ENCODE results near the gene TMC4. TPM values are rescaled to one million over a fixed set of nuclear protein-coding genes. Genes with fewer than 3 reads are reported as not detected.
"Not testable (repeated sequence)": the region's sequence is repeated elsewhere in the genome, so short reads cannot be mapped to it uniquely, and the experiment has no call there.

The TMC4 gene
- polyA plus RNA-seq, 4 donors: 40.6 to 174 (median 129) TPM

- Histone ChIP-seq H3K4me1 (ENCODE audit: control insufficient read depth in 3 of 3, insufficient read depth in 2 of 3, low read depth in 1 of 3, low read length in 2 of 3) (peaks cover 8 to 37% (median 9%) of the 10 kb centered on the region in 3 donors), H3K9me3 (ENCODE audit: control insufficient read depth in 2 of 2, insufficient read depth in 1 of 2, low read depth in 1 of 2, low read length in 1 of 2) (no peaks in the 10 kb centered on the region), H3K27me3 (ENCODE audit: control insufficient read depth in 3 of 3, insufficient read depth in 3 of 3, low read length in 3 of 3) (no peaks in the 10 kb centered on the region), H3K36me3 (ENCODE audit: control insufficient read depth in 3 of 3, insufficient read depth in 2 of 3, low read depth in 1 of 3, low read length in 3 of 3) (peaks cover 2 to 56% (median 9%) of the 10 kb centered on the region in 3 donors), H3K4me3 (ENCODE audit: low read depth in 1 of 3, low read length in 3 of 3) (peak overlapping the region in 2 of 3 donors; percentile 40 to 82), H3K27ac (ENCODE audit: low read depth in 1 of 3, low read length in 2 of 3) (peak overlapping the region; percentile 92 to 100 (median 99))
- FAIRE-seq (peak; percentile 94), DNase-seq (peak; percentile 100)
- 0% methylated on average over 55 to 65 of the region's 65 CpGs for WGBS, 3 donors
Observed at GRCh38 chr19:54189735-54190502, 17.0 kb upstream of the TMC4 start.

- peak within 1 kb of the TSS; percentile 70 to 82 (median 70) for H3K4me3 ChIP-seq (ENCODE audit: low read depth in 1 of 3, low read length in 3 of 3)
- no peak for FAIRE-seq
- H3K27ac ChIP-seq (ENCODE audit: low read depth in 1 of 3, low read length in 2 of 3): peak within 1 kb of the TSS; percentile 93 to 100 (median 99)
- peaks cover 8 to 37% (median 9%) of the 10 kb centered on the region in 3 donors for H3K4me1 ChIP-seq (ENCODE audit: control insufficient read depth in 3 of 3, insufficient read depth in 2 of 3, low read depth in 1 of 3, low read length in 2 of 3)
- peaks cover 2 to 55% (median 9%) of the 10 kb centered on the region in 3 donors for H3K36me3 ChIP-seq (ENCODE audit: control insufficient read depth in 3 of 3, insufficient read depth in 2 of 3, low read depth in 1 of 3, low read length in 3 of 3)
- H3K27me3 ChIP-seq (ENCODE audit: control insufficient read depth in 3 of 3, insufficient read depth in 3 of 3, low read length in 3 of 3): no peaks in the 10 kb centered on the region
- H3K9me3 ChIP-seq (ENCODE audit: control insufficient read depth in 2 of 2, insufficient read depth in 1 of 2, low read depth in 1 of 2, low read length in 1 of 2): no peaks in the 10 kb centered on the region
- WGBS, 3 donors: 0 to 1% (median 0%) methylated on average over 41 to 64 of the region's 64 CpGs
- DNase-seq: no peak
Observed at GRCh38 chr19:54189145-54189734, 16.3 kb upstream of the TMC4 start, which contains the start of gene MBOAT7. TSS of gene MBOAT7 (minus strand) at chr19:54189580. CDS start at chr19:54188508, 1,072 bp downstream.

- H3K9me3 ChIP-seq (ENCODE audit: control insufficient read depth in 2 of 2, insufficient read depth in 1 of 2, low read depth in 1 of 2, low read length in 1 of 2): no peaks in the 10 kb centered on the region
- no peaks in the 10 kb centered on the region for H3K27me3 ChIP-seq (ENCODE audit: control insufficient read depth in 3 of 3, insufficient read depth in 3 of 3, low read length in 3 of 3)
- peaks cover 0 to 55% (median 2%) of the 10 kb centered on the region in 3 donors for H3K36me3 ChIP-seq (ENCODE audit: control insufficient read depth in 3 of 3, insufficient read depth in 2 of 3, low read depth in 1 of 3, low read length in 3 of 3)
- H3K4me1 ChIP-seq (ENCODE audit: control insufficient read depth in 3 of 3, insufficient read depth in 2 of 3, low read depth in 1 of 3, low read length in 2 of 3): peaks cover 8 to 37% (median 9%) of the 10 kb centered on the region in 3 donors
- H3K4me3 ChIP-seq (ENCODE audit: low read depth in 1 of 3, low read length in 3 of 3): peak overlapping the region; percentile 70 to 73 (median 70)
- H3K27ac ChIP-seq (ENCODE audit: low read depth in 1 of 3, low read length in 2 of 3): peak overlapping the region; percentile 93 to 100 (median 99)
- FAIRE-seq (no peak), DNase-seq (peak; percentile 44 to 56)
- WGBS, 3 donors: 5 to 18% (median 17%) methylated on average over 12 of the region's 12 CpGs
Observed at GRCh38 chr19:54188215-54188871, 15.4 kb upstream of the TMC4 start.

DNA sequence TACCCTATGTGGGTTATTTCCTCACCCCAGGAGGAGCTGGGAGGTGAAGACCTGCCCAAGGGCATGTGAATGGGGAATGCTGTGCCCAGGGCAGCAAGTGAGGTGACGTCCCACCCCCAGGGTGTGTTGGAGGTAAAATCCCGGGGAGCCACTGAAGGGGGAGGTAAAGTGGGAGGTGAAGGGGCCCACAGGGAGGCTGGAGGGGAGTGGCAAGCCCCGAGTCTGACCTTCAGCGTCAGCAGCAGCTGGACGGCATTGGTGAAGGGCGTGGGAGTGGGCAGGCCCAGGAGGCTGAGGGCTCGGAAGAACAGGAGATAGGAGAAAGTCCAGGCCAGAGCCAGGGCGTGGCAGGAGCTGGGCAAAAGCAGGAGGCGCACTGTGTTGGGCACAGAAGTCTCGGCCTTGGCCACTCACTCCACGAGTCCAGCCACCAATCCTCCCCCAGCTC is 14.0 kb upstream of the TMC4 start:
- H3K27me3 ChIP-seq (ENCODE audit: control insufficient read depth in 3 of 3, insufficient read depth in 3 of 3, low read length in 3 of 3): no peaks in the 10 kb centered on the region
- H3K27ac ChIP-seq (ENCODE audit: low read depth in 1 of 3, low read length in 2 of 3): peak overlapping the region; percentile 74 to 99 (median 92)
- H3K4me1 ChIP-seq (ENCODE audit: control insufficient read depth in 3 of 3, insufficient read depth in 2 of 3, low read depth in 1 of 3, low read length in 2 of 3): peaks cover 7 to 26% (median 9%) of the 10 kb centered on the region in 3 donors
- DNase-seq (peak; percentile 94 to 95), FAIRE-seq (no peak)
- 26 to 68% (median 41%) methylated on average over 10 to 11 of the region's 11 CpGs for WGBS, 3 donors
- peak overlapping the region in 2 of 3 donors; percentile 5 to 7 for H3K4me3 ChIP-seq (ENCODE audit: low read depth in 1 of 3, low read length in 3 of 3)
- peaks cover 0 to 49% (median 2%) of the 10 kb centered on the region in 3 donors for H3K36me3 ChIP-seq (ENCODE audit: control insufficient read depth in 3 of 3, insufficient read depth in 2 of 3, low read depth in 1 of 3, low read length in 3 of 3)
- no peaks in the 10 kb centered on the region for H3K9me3 ChIP-seq (ENCODE audit: control insufficient read depth in 2 of 2, insufficient read depth in 1 of 2, low read depth in 1 of 2, low read length in 1 of 2)

DNA sequence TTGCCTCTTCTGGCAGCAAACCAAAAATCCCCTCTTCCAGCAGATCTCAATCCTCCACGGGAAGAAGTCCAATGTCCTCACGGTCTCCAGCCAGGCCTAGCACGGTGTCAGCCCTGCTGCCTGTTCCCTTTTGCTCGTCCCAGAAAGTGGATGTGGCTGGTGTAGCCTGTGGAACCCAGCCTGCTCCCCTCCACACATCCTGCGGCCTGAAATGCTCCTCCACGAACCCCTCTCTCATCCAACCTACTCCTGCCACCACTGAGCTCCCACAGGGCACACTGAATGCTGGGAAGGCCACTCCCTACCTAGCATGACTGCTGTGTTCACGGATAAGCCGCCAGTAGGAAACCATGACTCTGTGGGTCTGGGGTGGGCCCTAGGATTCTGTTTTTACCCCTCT is 13.4 kb upstream of the TMC4 start:
- Histone ChIP-seq H3K36me3 (ENCODE audit: control insufficient read depth in 3 of 3, insufficient read depth in 2 of 3, low read depth in 1 of 3, low read length in 3 of 3) (peaks cover 0 to 45% (median 2%) of the 10 kb centered on the region in 3 donors), H3K9me3 (ENCODE audit: control insufficient read depth in 2 of 2, insufficient read depth in 1 of 2, low read depth in 1 of 2, low read length in 1 of 2) (no peaks in the 10 kb centered on the region), H3K27ac (ENCODE audit: low read depth in 1 of 3, low read length in 2 of 3) (peak overlapping the region; percentile 74 to 99 (median 92)), H3K27me3 (ENCODE audit: control insufficient read depth in 3 of 3, insufficient read depth in 3 of 3, low read length in 3 of 3) (no peaks in the 10 kb centered on the region), H3K4me3 (ENCODE audit: low read depth in 1 of 3, low read length in 3 of 3) (no peak overlapping the region), H3K4me1 (ENCODE audit: control insufficient read depth in 3 of 3, insufficient read depth in 2 of 3, low read depth in 1 of 3, low read length in 2 of 3) (peaks cover 5 to 21% (median 9%) of the 10 kb centered on the region in 3 donors)
- FAIRE-seq (no peak), DNase-seq (no peak)
- WGBS, 3 donors: 77 to 83% (median 82%) methylated on average over 8 of the region's 8 CpGs

DNA sequence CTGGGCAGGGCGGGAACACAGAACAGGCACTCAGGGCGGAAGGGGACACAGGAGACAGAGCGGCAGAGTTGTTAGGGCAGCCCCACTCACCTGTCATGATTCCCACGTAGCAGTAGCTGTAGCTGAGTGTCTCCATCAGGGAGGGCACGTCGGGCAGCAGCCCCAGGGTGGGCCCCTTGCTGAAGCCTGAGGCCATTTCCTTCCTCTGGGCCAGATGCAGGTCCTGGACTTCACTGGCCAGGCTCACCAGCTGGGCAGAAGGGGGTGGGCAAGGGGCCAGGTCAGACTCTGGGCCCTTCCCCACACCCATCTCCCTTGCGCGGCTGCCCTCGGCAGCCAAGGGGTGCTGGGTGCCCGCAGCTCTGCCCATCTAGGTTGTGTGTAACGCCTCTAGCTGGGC is 10.5 kb upstream of the TMC4 start:
- Histone ChIP-seq H3K36me3 (ENCODE audit: control insufficient read depth in 3 of 3, insufficient read depth in 2 of 3, low read depth in 1 of 3, low read length in 3 of 3) (peaks cover 4 to 74% (median 10%) of the 10 kb centered on the region in 3 donors), H3K27me3 (ENCODE audit: control insufficient read depth in 3 of 3, insufficient read depth in 3 of 3, low read length in 3 of 3) (no peaks in the 10 kb centered on the region), H3K27ac (ENCODE audit: low read depth in 1 of 3, low read length in 2 of 3) (no peak overlapping the region), H3K4me3 (ENCODE audit: low read depth in 1 of 3, low read length in 3 of 3) (no peak overlapping the region), H3K9me3 (ENCODE audit: control insufficient read depth in 2 of 2, insufficient read depth in 1 of 2, low read depth in 1 of 2, low read length in 1 of 2) (no peaks in the 10 kb centered on the region), H3K4me1 (ENCODE audit: control insufficient read depth in 3 of 3, insufficient read depth in 2 of 3, low read depth in 1 of 3, low read length in 2 of 3) (peaks cover 5 to 29% (median 5%) of the 10 kb centered on the region in 3 donors)
- FAIRE-seq (no peak), DNase-seq (no peak)
- WGBS, 3 donors: 87 to 88% (median 88%) methylated on average over 8 to 11 of the region's 11 CpGs

- not testable (repeated sequence) for FAIRE-seq
- WGBS, 3 donors: 86 to 93% (median 93%) methylated on average over 3 of the region's 3 CpGs
Observed at GRCh38 chr19:54181894-54182293, 8.9 kb upstream of the TMC4 start.

GRCh38 chr19:54180691-54181091 is 7.7 kb upstream of the TMC4 start:
- no peaks in the 10 kb centered on the region for H3K27me3 ChIP-seq (ENCODE audit: control insufficient read depth in 3 of 3, insufficient read depth in 3 of 3, low read length in 3 of 3)
- peaks cover 0 to 8% (median 0%) of the 10 kb centered on the region in 3 donors for H3K4me1 ChIP-seq (ENCODE audit: control insufficient read depth in 3 of 3, insufficient read depth in 2 of 3, low read depth in 1 of 3, low read length in 2 of 3)
- no peak overlapping the region for H3K4me3 ChIP-seq (ENCODE audit: low read depth in 1 of 3, low read length in 3 of 3)
- peaks cover 4 to 76% (median 12%) of the 10 kb centered on the region in 3 donors for H3K36me3 ChIP-seq (ENCODE audit: control insufficient read depth in 3 of 3, insufficient read depth in 2 of 3, low read depth in 1 of 3, low read length in 3 of 3)
- H3K9me3 ChIP-seq (ENCODE audit: control insufficient read depth in 2 of 2, insufficient read depth in 1 of 2, low read depth in 1 of 2, low read length in 1 of 2): no peaks in the 10 kb centered on the region
- FAIRE-seq (no peak), DNase-seq (no peak)
- H3K27ac ChIP-seq (ENCODE audit: low read depth in 1 of 3, low read length in 2 of 3): peak overlapping the region in 1 of 3 donors; percentile 25
- WGBS, 3 donors: 95 to 96% (median 96%) methylated on average over 33 to 37 of the region's 37 CpGs

More at GRCh38 chr19:54181894-54182293, 8.9 kb upstream of the TMC4 start:
- H3K36me3 ChIP-seq (ENCODE audit: control insufficient read depth in 3 of 3, insufficient read depth in 2 of 3, low read depth in 1 of 3, low read length in 3 of 3): peaks cover 4 to 75% (median 12%) of the 10 kb centered on the region in 3 donors
- not testable (repeated sequence) for H3K27ac ChIP-seq (ENCODE audit: low read depth in 1 of 3, low read length in 2 of 3); H3K4me3 ChIP-seq (ENCODE audit: low read depth in 1 of 3, low read length in 3 of 3); H3K27me3 ChIP-seq (ENCODE audit: control insufficient read depth in 3 of 3, insufficient read depth in 3 of 3, low read length in 3 of 3); DNase-seq; H3K9me3 ChIP-seq (ENCODE audit: control insufficient read depth in 2 of 2, insufficient read depth in 1 of 2, low read depth in 1 of 2, low read length in 1 of 2)
- peaks cover 0 to 15% (median 2%) of the 10 kb centered on the region in 3 donors for H3K4me1 ChIP-seq (ENCODE audit: control insufficient read depth in 3 of 3, insufficient read depth in 2 of 3, low read depth in 1 of 3, low read length in 2 of 3)
